ENCODE measurements around the gene ZDHHC8.

The ZDHHC8 gene

GRCh38 chr22:20178915-20179227 is 47.3 kb downstream of the ZDHHC8 start:
- DNase-seq (ENCODE audit: low read depth in 2 of 2), result no peak

- DNase-seq (ENCODE audit: low read depth in 2 of 2), result no peak
Observed at GRCh38 chr22:20179455-20180244, 48.0 kb downstream of the ZDHHC8 start.

- no peak for DNase-seq (ENCODE audit: low read depth in 2 of 2)
Observed at GRCh38 chr22:20180245-20180630, 48.6 kb downstream of the ZDHHC8 start.

DNA sequence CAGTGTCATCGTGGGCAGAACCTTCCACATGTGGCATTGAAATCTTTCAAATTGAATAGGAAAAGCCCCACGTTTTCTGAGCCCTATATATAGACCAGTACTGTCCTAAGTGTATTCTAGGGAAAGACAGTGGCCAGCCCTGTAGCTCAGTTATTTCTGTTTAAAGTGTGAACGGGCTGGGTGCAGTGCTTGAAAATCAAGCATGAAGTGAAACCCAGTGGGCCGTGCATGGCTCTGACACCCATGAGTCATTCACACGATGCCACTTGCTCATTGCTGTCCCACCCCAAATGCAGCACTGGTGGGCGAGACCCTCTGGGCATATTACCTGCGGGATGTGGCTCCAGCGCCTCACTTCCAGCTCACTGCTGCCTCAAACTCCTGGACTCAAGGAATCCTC is 49.0 kb downstream of the ZDHHC8 start:
- no peak for DNase-seq (ENCODE audit: low read depth in 2 of 2)

DNA sequence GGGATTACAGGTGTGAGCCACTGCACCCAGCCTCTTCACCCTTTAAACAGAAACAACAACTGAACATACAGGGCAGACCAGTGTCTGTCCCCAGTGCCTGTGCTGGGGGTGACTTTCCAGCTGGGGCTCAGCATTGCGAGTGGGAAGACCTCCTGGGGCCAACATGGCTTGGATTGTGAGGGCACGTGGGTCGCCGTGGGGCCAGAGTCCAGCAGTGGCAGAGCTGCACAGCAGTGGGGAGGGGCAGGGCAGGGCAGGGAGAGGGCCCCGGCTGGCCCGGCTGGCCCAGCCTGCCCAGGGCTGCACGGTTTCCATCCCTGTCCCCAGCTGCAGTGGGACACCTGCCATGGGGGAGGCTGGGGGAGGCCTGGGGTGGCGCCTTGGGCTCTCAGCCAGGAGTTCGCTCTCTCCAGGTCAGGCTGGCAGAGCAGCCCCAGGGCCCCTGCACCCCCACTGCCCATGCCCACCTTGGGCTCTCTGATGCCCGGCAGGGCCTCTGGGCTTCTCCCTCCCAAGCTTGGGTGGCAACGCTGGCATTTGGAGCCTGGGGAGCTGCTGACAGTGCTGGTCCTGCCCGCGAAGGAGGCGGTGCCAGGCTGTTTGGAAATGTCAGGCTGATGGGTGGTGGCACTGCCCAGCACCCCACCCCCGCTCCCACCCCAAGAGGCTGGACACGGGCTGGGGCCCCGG is 49.7 kb downstream of the ZDHHC8 start:
- no peak for DNase-seq (ENCODE audit: low read depth in 2 of 2)

- no peak for DNase-seq (ENCODE audit: low read depth in 2 of 2)
Observed at GRCh38 chr22:20181884-20182236, 50.3 kb downstream of the ZDHHC8 start.

- no peak for DNase-seq (ENCODE audit: low read depth in 2 of 2)
Observed at GRCh38 chr22:20182365-20182764, 50.8 kb downstream of the ZDHHC8 start.

DNA sequence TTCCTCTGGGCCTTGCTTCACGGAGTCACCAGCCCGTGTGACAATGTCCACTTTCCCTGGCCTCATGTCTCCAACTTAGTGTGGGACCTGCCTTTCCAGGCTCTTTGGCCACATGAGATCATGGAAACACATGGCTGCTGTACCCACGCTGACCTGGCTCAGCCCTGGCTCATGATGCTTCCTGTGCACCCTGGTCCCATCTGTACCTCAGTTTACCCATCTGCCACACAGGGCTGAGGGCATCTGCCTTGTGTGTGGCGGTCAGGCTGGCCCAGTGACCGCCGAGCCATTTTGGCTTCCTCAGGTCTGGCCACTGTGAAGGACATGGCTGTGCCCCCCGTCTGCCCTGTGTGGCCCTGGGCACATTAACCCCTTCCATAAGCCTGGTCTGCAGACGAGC is 51.5 kb downstream of the ZDHHC8 start:
- no peak for DNase-seq (ENCODE audit: low read depth in 2 of 2)

DNA sequence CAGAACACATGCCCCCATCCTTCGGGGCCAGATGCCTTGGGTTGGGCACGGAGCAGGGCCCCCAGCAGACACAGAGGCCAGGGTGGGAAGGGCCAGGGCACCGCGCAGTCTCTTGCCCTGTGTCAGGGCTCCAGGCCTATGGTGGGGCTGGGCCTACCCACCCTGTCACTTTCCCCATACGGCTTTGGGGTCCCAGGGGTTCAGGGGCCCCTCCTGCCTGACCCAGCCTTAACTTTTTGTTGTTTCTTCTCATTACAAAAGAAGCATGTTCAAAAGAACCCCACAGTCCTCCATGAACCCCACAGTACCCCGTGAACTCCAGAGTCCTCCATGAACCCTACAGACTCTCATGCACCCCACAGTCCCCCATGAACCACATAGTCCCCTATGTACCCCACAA is 52.2 kb downstream of the ZDHHC8 start:
- no peak for DNase-seq (ENCODE audit: low read depth in 2 of 2)

DNA sequence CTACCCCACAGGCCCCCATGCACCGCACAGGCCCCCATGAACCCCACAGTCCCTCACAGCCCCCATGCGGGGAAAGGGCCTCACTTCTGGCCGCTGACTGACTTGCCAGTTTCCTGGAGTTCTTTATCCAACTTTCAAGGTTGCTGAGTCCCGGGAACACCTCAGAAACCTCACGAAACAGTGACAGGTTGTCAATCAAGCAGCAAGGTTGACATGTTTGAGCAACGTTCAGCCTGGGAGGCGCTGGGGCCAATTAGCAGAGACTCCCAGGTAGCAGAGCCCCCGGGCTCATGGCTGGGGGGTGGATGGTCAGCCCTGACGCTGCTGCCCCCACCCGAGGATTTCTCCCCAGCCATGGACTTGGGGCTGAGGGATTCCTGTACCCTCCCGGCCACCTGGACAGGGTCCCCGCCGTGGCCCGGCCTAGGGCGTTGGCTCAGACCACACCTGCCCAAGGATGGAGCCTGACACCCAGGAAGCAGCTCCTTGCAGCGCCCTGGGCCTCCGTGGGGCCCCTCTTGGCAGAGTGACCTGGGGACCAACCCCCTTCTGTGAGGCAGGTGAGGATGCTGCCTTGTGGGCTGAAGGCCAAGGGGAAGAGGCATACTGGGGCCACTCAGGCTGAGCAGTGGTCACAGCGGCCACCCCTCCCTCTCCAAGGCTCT is 53.0 kb downstream of the ZDHHC8 start:
- DNase-seq (ENCODE audit: low read depth in 2 of 2), result no peak

GRCh38 chr22:20185750-20186149 is 54.1 kb downstream of the ZDHHC8 start:
- DNase-seq (ENCODE audit: low read depth in 2 of 2), result no peak

DNA sequence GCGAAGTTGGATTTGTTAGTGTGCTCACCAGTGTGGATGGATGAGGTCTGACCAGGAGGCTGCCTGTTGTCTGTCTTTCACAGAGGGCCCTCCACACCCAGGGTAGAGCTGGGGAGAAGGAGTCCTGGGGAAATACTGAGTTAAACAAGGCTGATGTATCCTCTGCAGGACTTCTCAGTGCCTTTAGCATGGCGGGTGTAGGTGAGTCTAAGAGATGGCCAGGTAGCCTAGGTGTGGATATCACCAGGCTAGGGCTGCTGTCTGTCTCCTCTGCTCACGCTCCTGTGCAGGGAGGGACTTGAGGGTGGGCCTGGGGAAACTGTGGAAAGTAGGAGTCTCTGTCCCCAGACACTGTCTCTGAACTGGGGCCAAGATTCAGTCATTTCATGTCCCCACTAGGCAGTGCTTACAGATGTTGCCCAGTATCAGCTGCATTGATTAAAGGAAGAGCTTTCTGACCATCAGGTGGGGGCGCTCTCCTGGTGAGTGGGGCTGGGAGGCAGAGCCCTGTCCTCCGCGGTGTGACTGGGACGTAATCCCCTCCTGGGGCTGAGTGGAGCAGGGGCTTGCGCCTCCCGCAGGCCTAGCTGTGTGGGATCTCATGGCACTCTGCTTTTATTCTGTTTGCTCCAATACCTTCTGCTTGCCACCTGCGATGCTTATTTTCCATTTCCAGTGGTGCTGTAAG is 54.7 kb downstream of the ZDHHC8 start:
- DNase-seq (ENCODE audit: low read depth in 2 of 2), result no peak

GRCh38 chr22:20186871-20187546 is 55.4 kb downstream of the ZDHHC8 start:
- no peak for DNase-seq (ENCODE audit: low read depth in 2 of 2)

DNA sequence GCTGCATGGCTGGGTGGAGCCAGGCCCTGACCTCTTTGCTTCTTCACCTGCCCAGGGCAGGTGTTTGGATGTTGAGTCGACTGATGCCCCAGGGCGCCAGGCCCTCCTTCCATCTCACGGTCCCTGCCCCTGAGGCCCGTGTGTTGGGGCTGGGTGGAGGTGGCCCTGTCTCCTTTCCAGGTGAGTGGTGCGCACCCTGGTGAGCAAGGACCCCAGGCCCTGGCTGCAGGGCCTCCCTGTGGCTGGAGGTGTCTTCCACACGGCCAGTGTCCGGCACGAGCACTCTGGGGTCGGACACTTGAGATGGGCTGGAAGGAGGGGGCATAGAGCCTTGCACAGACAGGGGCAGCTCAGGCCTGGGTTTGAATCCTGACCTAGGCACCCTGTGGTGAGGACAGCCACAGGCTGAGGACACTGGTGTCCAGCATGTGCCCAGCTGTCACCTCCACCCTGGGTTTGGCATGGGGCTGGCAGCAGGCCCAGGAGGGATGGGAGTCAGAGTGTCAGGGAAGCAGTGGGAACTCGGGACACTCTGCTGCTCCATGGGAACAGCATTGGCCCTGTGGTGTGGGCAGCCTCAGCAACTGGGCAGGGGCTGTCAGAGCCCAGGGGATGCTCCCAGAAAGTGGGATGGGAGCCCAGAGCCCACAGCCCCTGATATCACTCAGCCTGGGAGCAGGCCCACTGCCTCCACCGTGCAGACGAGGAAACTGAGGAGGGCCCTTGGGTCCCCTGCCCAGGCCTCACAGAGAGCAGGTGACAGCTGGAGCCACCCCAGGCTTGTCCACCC is 56.4 kb downstream of the ZDHHC8 start:
- DNase-seq (ENCODE audit: low read depth in 2 of 2), result no peak

GRCh38 chr22:20188567-20188877 is 56.9 kb downstream of the ZDHHC8 start:
- no peak for DNase-seq (ENCODE audit: low read depth in 2 of 2)

DNA sequence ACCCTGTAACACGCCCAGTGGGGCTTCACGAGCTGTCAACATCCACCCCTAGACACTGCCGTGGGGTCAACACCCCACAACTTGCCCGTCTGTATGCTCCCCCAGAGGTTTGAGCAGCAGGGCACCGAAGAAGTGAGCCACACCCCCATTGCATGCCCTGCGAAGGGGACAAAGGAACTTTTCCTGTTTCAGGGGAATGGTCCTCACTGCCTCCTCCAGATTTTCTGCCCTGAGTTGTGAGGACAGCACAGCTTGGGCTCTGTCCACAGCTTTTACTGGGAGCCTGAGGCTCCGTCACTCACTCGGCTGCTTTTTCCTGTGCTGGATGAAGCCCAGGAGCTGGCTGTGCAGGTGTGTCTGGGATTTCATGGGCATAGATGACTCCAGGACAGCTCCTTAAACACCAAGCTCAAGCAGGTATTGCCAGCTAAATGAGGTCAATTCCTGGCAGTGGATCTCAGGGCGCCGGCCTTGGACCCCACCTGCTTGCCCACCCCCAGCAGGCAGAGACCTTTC is 59.5 kb downstream of the ZDHHC8 start:
- no peak for DNase-seq (ENCODE audit: low read depth in 2 of 2)

- DNase-seq (ENCODE audit: low read depth in 2 of 2), result no peak
Observed at GRCh38 chr22:20191803-20192202, 60.2 kb downstream of the ZDHHC8 start.

DNA sequence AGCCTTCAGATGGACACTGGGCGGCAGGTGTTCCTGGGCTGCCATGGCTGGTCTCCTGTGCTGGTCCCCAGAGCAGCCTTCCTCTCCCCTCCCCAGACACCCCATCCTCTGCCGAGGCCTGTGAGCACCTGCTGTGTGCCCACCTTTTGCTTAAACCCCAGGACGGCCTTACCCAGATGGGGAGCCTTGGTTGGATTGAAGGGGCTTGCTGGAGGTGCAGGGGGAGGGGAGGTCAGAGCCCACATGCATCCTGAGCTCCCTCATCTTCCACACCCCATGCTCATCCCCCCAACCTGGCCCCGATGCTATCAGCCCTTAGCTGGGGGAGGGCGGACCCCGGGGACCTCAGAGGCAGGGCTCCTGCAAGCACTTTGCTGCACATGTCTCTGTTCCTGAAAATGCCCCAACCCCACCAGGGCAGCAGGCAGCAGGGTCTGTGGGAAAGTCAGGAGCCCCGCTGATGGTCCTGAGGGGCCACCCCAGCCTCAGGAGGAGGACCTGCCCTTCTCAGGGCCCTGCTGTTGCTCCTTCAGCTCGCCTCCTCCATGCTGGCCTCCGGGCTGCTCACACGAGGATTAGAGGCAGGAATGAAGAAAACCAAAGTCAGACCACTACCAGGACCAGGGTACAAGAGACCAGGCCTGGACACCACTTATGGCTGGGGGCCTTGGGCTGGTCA is 60.8 kb downstream of the ZDHHC8 start:
- DNase-seq (ENCODE audit: low read depth in 2 of 2), result no peak

DNA sequence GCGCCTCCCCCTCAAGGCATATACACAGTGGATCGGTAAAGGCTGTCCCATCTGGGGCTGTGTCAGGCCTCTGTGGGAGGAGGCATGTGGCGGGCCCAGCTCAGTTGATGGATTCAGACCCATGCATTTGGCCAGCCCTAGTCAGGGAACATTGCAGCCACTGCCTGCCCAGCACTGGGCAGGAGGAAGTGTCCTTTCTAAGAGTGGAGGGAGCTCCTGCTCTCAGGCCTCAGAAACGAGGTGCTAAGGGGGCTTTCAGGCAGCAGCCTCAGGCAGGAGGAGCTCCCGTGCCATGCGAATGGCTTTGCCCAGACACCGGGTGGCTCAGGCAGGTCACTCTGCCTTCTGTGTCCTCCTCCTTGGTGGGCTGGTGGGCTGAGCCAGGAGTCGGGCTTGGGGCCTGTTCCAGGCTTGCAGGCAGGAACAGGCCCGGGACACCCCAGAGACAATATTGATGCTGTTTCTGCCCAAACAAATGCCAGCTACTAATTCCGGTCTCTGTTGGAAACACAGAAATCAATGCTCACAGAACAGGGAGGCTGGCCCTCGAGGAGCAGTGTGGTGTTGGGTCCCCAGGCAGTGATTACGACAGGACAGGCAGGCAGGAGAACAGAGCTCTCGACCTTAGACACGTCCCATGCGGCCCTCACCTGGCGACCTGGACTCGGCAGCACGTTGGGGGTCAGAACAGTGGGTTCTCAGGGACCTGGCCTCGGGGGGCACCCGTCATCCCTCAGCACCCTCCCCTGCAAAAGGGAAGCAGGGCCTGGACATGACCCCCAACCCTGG is 61.6 kb downstream of the ZDHHC8 start:
- DNase-seq (ENCODE audit: low read depth in 2 of 2), result no peak

Data from activated CD8-positive, alpha-beta memory T cell treated with anti-CD3 and anti-CD28 coated beads for 4 hours (primary cell).